Hematopoietic multipotent progenitor cell treated with erythropoietin and hydrocortisone succinate and interleukin-3 and kit ligand, for 15 days (in vitro differentiated cells): ENCODE results near the gene FRMD4A.
"Not testable (repeated sequence)": the region's sequence is repeated elsewhere in the genome, so short reads cannot be mapped to it uniquely, and the experiment has no call there.

Source experiments
- DNase-seq: peaks from one replicate; pipeline ENCODE4 v3.0.0-alpha.2; 2015; ENCODE audit warnings: low spot score

FRMD4A gene

GRCh38 chr10:14052931-14053330 lies 277.8 kb downstream of the FRMD4A start:
- DNase-seq = no peak

- no peak for DNase-seq
Observed at GRCh38 chr10:14050598-14050997, 280.1 kb downstream of the FRMD4A start.

- no peak for DNase-seq
Observed at GRCh38 chr10:14048930-14049613, 281.7 kb downstream of the FRMD4A start.

- DNase-seq = no peak
Observed at GRCh38 chr10:14047431-14047830, 283.3 kb downstream of the FRMD4A start.

GRCh38 chr10:14042051-14042450 lies 288.7 kb downstream of the FRMD4A start:
- not testable (repeated sequence) for DNase-seq

GRCh38 chr10:14040787-14041631 lies 289.7 kb downstream of the FRMD4A start:
- no peak for DNase-seq

GRCh38 chr10:14039968-14040668 lies 290.6 kb downstream of the FRMD4A start:
- no peak for DNase-seq

- DNase-seq = no peak
Observed at GRCh38 chr10:14036233-14036632, 294.5 kb downstream of the FRMD4A start.

- no peak for DNase-seq
Observed at GRCh38 chr10:14035506-14035905, 295.2 kb downstream of the FRMD4A start.

GRCh38 chr10:14032406-14032998 lies 298.2 kb downstream of the FRMD4A start:
- DNase-seq = peak; percentile 16

GRCh38 chr10:14026325-14026724 lies 304.4 kb downstream of the FRMD4A start:
- no peak for DNase-seq

- no peak for DNase-seq
Observed at GRCh38 chr10:14025283-14026189, 305.2 kb downstream of the FRMD4A start.

GRCh38 chr10:14024329-14025202 lies 306.2 kb downstream of the FRMD4A start:
- DNase-seq = no peak

- no peak for DNase-seq
Observed at GRCh38 chr10:14023673-14024328, 306.9 kb downstream of the FRMD4A start.

- DNase-seq = no peak
Observed at GRCh38 chr10:14022954-14023672, 307.6 kb downstream of the FRMD4A start.

GRCh38 chr10:14022052-14022451 lies 308.7 kb downstream of the FRMD4A start:
- DNase-seq = no peak

GRCh38 chr10:14020037-14020664 lies 310.6 kb downstream of the FRMD4A start:
- no peak for DNase-seq

GRCh38 chr10:14017467-14017866 lies 313.3 kb downstream of the FRMD4A start:
- DNase-seq = no peak

GRCh38 chr10:14016931-14017333 lies 313.8 kb downstream of the FRMD4A start:
- DNase-seq = no peak
